IMR-90 (cell line): ENCODE results near the gene CCDC148.

Experiments used
- MXI1 ChIP-seq: IDR thresholded peaks from 2 replicates; pipeline ENCODE4 v1.6.1; 2012; ENCODE audit warnings: low read depth, mild to moderate bottlenecking, low read length, moderate library complexity, borderline replicate concordance
- RCOR1 ChIP-seq: IDR thresholded peaks from 2 replicates; pipeline ENCODE4 v1.6.1; 2012; ENCODE audit warnings: mild to moderate bottlenecking, low read length, improper control_type of control experiment; ENCODE audit not compliant: insufficient replicate concordance
- RFX5 ChIP-seq: IDR thresholded peaks from 2 replicates; pipeline ENCODE4 v1.8.0; 2012; ENCODE audit warnings: low read depth, mild to moderate bottlenecking, low read length, moderate library complexity
- SMC3 ChIP-seq: fragments of 150-350 bp; IDR thresholded peaks from 2 replicates; pipeline ENCODE4 v1.6.1; 2016; ENCODE audit warnings: low read depth, mild to moderate bottlenecking, antibody characterized with exemption, low read length, moderate library complexity
- TF ChIP-seq, protein P1 (sequence below): fragments of 150-350 bp; IDR thresholded peaks from 2 replicates; pipeline ENCODE4 v1.6.1; 2017; ENCODE audit warnings: mild to moderate bottlenecking, antibody characterized with exemption, low read length, low read depth
- TF ChIP-seq, protein P2 (sequence below): conservative IDR thresholded peaks from 2 replicates; pipeline ENCODE4 v1.5.1; 2012; ENCODE audit warnings: mild to moderate bottlenecking, low read depth, low read length, improper control_type of control experiment

DNA sequence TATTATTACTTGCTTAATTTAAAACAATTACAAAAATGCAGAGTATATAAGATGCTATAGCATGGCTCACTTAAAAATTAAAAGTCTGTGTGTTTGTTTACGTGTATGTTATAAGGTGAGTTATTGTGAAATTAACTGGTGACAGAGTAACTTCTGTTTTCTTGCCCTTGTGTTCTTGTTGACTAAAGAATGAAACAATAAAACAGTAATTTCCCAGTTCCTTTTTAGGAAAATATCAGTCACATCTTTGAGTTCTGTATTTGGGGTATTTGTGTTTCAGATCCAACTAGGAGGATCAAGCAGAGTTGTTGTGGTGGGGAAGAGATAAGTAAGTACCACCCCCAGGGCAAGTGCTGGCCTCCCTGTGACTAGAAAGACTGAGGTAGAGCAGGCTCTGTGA, 143.6 kb downstream of the CCDC148 start:
- TF ChIP-seq RCOR1: no peak
- TF ChIP-seq, protein P1, sequence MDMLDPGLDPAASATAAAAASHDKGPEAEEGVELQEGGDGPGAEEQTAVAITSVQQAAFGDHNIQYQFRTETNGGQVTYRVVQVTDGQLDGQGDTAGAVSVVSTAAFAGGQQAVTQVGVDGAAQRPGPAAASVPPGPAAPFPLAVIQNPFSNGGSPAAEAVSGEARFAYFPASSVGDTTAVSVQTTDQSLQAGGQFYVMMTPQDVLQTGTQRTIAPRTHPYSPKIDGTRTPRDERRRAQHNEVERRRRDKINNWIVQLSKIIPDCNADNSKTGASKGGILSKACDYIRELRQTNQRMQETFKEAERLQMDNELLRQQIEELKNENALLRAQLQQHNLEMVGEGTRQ: no peak
- TF ChIP-seq, protein P2, sequence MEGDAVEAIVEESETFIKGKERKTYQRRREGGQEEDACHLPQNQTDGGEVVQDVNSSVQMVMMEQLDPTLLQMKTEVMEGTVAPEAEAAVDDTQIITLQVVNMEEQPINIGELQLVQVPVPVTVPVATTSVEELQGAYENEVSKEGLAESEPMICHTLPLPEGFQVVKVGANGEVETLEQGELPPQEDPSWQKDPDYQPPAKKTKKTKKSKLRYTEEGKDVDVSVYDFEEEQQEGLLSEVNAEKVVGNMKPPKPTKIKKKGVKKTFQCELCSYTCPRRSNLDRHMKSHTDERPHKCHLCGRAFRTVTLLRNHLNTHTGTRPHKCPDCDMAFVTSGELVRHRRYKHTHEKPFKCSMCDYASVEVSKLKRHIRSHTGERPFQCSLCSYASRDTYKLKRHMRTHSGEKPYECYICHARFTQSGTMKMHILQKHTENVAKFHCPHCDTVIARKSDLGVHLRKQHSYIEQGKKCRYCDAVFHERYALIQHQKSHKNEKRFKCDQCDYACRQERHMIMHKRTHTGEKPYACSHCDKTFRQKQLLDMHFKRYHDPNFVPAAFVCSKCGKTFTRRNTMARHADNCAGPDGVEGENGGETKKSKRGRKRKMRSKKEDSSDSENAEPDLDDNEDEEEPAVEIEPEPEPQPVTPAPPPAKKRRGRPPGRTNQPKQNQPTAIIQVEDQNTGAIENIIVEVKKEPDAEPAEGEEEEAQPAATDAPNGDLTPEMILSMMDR: no peak
- no peak for TF ChIP-seq MXI1
- no peak for TF ChIP-seq RFX5
- TF ChIP-seq SMC3: no peak
